Measurements from ENCODE around the gene RGCC. TPM values are rescaled to one million over a fixed set of nuclear protein-coding genes. Genes with fewer than 3 reads are reported as not detected.

The RGCC gene
- polyA plus RNA-seq, 1 donor = 12.7 TPM

GRCh38 chr13:41443969-41444368 is 13.4 kb upstream of the RGCC start:
- DNase-seq = no peak

GRCh38 chr13:41452462-41452861 is 4.9 kb upstream of the RGCC start:
- no peak for DNase-seq

GRCh38 chr13:41453620-41454019 is 3.7 kb upstream of the RGCC start:
- no peak for DNase-seq

GRCh38 chr13:41454170-41454569 is 3.2 kb upstream of the RGCC start:
- no peak for DNase-seq

- DNase-seq = no peak
These were observed 1.5 kb upstream of the RGCC start for GRCh38 chr13:41455725-41456419.

GRCh38 chr13:41457589-41458186 is 338 bp downstream of the RGCC start:
- no peak for DNase-seq

- no peak for DNase-seq
These were observed 924 bp downstream of the RGCC start for GRCh38 chr13:41458187-41458760.

GRCh38 chr13:41458761-41459431 is 1.5 kb downstream of the RGCC start:
- DNase-seq = no peak

- DNase-seq = no peak
These were observed 2.2 kb downstream of the RGCC start for GRCh38 chr13:41459432-41460073.

GRCh38 chr13:41460074-41460465 is 2.7 kb downstream of the RGCC start:
- DNase-seq = no peak

GRCh38 chr13:41460930-41461329 is 3.6 kb downstream of the RGCC start:
- no peak for DNase-seq

GRCh38 chr13:41461527-41462139 is 4.3 kb downstream of the RGCC start:
- DNase-seq = no peak

- DNase-seq = no peak
These were observed 5.1 kb downstream of the RGCC start for GRCh38 chr13:41462427-41462826.

GRCh38 chr13:41463838-41464602 is 6.7 kb downstream of the RGCC start:
- no peak for DNase-seq

GRCh38 chr13:41465241-41465847 is 8.0 kb downstream of the RGCC start:
- DNase-seq = no peak

GRCh38 chr13:41465898-41466320 is 8.6 kb downstream of the RGCC start:
- no peak for DNase-seq

- DNase-seq = no peak
These were observed 10.1 kb downstream of the RGCC start for GRCh38 chr13:41467425-41467945.

GRCh38 chr13:41468631-41469030 is 11.3 kb downstream of the RGCC start:
- DNase-seq = no peak

GRCh38 chr13:41470196-41470595 is 12.8 kb downstream of the RGCC start:
- no peak for DNase-seq

GRCh38 chr13:41471785-41472184 is 14.4 kb downstream of the RGCC start:
- DNase-seq = no peak

- no peak for DNase-seq
These were observed 29.9 kb downstream of the RGCC start for GRCh38 chr13:41487222-41487621.

Measured in left kidney (tissue), 2 donors.